ENCODE data around the gene MGAT3. TPM values are rescaled to one million over a fixed set of nuclear protein-coding genes. Genes with fewer than 3 reads are reported as not detected.

The MGAT3 gene
- total and polyA plus RNA-seq, 2 of the 13 experiments (the other 11 are each of a cell fraction or from before 2014, with no cell fraction given): 0.11 to 0.15 TPM

GRCh38 chr22:39502109-39502788 lies 45.4 kb downstream of the MGAT3 start, which contains the start of gene MIEF1 (continued):
- TF ChIP-seq ATF7-NPFF (CRISPR knock-in tag; IDR thresholded peaks at IDR 0.05; ENCODE audit: low read depth) (peak; percentile 59), PATZ1 (CRISPR knock-in tag; IDR thresholded peaks at IDR 0.05) (peak; percentile 74), ZNF460 (CRISPR knock-in tag; IDR thresholded peaks at IDR 0.05; ENCODE audit: borderline replicate concordance) (no peak), XBP1 (CRISPR knock-in tag; IDR thresholded peaks at IDR 0.05) (no peak), ZSCAN29 (CRISPR knock-in tag; conservative IDR thresholded peaks at IDR 0.05) (no peak), CSRNP1 (CRISPR knock-in tag; IDR thresholded peaks at IDR 0.05) (no peak), KDM4B (CRISPR knock-in tag; IDR thresholded peaks at IDR 0.05) (peak; percentile 90), TGIF2 (CRISPR knock-in tag; IDR thresholded peaks at IDR 0.05) (peak; percentile 49; the same call in 1 of the 2 replicates), ZNF160 (CRISPR knock-in tag; IDR thresholded peaks at IDR 0.05) (no peak), ZNF790 (CRISPR knock-in tag; IDR thresholded peaks at IDR 0.05; ENCODE audit: borderline replicate concordance) (no peak), ZNF468 (CRISPR knock-in tag; IDR thresholded peaks at IDR 0.05) (no peak), ADNP (CRISPR knock-in tag; IDR thresholded peaks at IDR 0.05) (no peak), ZNF101 (CRISPR knock-in tag; IDR thresholded peaks at IDR 0.05; ENCODE audit: borderline replicate concordance, low read depth) (no peak), ZNF841 (CRISPR knock-in tag; IDR thresholded peaks at IDR 0.05; ENCODE audit: borderline replicate concordance) (no peak)
- TF ChIP-seq, protein P1, sequence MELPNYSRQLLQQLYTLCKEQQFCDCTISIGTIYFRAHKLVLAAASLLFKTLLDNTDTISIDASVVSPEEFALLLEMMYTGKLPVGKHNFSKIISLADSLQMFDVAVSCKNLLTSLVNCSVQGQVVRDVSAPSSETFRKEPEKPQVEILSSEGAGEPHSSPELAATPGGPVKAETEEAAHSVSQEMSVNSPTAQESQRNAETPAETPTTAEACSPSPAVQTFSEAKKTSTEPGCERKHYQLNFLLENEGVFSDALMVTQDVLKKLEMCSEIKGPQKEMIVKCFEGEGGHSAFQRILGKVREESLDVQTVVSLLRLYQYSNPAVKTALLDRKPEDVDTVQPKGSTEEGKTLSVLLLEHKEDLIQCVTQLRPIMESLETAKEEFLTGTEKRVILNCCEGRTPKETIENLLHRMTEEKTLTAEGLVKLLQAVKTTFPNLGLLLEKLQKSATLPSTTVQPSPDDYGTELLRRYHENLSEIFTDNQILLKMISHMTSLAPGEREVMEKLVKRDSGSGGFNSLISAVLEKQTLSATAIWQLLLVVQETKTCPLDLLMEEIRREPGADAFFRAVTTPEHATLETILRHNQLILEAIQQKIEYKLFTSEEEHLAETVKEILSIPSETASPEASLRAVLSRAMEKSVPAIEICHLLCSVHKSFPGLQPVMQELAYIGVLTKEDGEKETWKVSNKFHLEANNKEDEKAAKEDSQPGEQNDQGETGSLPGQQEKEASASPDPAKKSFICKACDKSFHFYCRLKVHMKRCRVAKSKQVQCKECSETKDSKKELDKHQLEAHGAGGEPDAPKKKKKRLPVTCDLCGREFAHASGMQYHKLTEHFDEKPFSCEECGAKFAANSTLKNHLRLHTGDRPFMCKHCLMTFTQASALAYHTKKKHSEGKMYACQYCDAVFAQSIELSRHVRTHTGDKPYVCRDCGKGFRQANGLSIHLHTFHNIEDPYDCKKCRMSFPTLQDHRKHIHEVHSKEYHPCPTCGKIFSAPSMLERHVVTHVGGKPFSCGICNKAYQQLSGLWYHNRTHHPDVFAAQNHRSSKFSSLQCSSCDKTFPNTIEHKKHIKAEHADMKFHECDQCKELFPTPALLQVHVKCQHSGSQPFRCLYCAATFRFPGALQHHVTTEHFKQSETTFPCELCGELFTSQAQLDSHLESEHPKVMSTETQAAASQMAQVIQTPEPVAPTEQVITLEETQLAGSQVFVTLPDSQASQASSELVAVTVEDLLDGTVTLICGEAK (IDR thresholded peaks at IDR 0.05): peak; percentile 76
- TF ChIP-seq, protein P1 (CRISPR knock-in tag; IDR thresholded peaks at IDR 0.05): peak; percentile 46; the same call in 1 of the 2 replicates
